Vagina (tissue), 2 donors: ENCODE results near the gene COMMD8.

Experiments
- CTCF ChIP-seq, 3 experiments: fragments of 450-650 bp in 2 of 3; fragments of 200-600 bp in 1 of 3; sonication (generic) in 1 of 3; IDR thresholded peaks; one replicate each; pipeline ENCODE4 v1.5.1; 2017 to 2019; ENCODE audit warnings: antibody characterized with exemption in 3 of 3, mild to moderate bottlenecking in 2 of 3, moderate library complexity in 2 of 3
- POLR2A ChIP-seq, 2 donors: fragments of 450-650 bp; IDR thresholded peaks; one replicate each; pipeline ENCODE4 v1.6.1; 2017; ENCODE audit warnings: antibody characterized with exemption in 2 of 2, mild to moderate bottlenecking in 2 of 2, moderate library complexity in 2 of 2
- POLR2AphosphoS5 ChIP-seq, 2 donors: sonication (generic); formaldehyde crosslinking; IDR thresholded peaks; one replicate each; pipeline ENCODE4 v1.9.0; 2017; ENCODE audit warnings: antibody characterized with exemption in 2 of 2, mild to moderate bottlenecking in 2 of 2, low read depth in 1 of 2; ENCODE audit not compliant: insufficient read depth in 1 of 2

GRCh38 chr4:47406408-47406807, 57.1 kb downstream of the COMMD8 start:
- TF ChIP-seq CTCF (IDR thresholded peaks at IDR 0.05) (no peak), POLR2AphosphoS5 (IDR thresholded peaks at IDR 0.05; ENCODE audit: insufficient read depth in 1 of 2, low read depth in 1 of 2) (no peak), POLR2A (IDR thresholded peaks at IDR 0.05) (no peak)
